B cell (primary cell): ENCODE measurements around the gene INO80D.
"Not testable (repeated sequence)": the region's sequence is repeated elsewhere in the genome, so short reads cannot be mapped to it uniquely, and the experiment has no call there.

ENCODE experiments used
- EZH2 ChIP-seq: IDR thresholded peaks from 2 replicates; pipeline ENCODE4 v1.6.1; 2012; ENCODE audit warnings: borderline replicate concordance, low read depth, mild to moderate bottlenecking, moderate library complexity, low read length; ENCODE audit not compliant: insufficient read depth, poor library complexity, severe bottlenecking
- TF ChIP-seq, protein P1 (sequence below): fragments of 200-600 bp; IDR thresholded peaks from one replicate; pipeline ENCODE4 v1.8.0; 2022; ENCODE audit warnings: antibody characterized with exemption, mild to moderate bottlenecking

GRCh38 chr2:206035393-206035792, 50.6 kb downstream of the INO80D start:
- TF ChIP-seq, protein P1, sequence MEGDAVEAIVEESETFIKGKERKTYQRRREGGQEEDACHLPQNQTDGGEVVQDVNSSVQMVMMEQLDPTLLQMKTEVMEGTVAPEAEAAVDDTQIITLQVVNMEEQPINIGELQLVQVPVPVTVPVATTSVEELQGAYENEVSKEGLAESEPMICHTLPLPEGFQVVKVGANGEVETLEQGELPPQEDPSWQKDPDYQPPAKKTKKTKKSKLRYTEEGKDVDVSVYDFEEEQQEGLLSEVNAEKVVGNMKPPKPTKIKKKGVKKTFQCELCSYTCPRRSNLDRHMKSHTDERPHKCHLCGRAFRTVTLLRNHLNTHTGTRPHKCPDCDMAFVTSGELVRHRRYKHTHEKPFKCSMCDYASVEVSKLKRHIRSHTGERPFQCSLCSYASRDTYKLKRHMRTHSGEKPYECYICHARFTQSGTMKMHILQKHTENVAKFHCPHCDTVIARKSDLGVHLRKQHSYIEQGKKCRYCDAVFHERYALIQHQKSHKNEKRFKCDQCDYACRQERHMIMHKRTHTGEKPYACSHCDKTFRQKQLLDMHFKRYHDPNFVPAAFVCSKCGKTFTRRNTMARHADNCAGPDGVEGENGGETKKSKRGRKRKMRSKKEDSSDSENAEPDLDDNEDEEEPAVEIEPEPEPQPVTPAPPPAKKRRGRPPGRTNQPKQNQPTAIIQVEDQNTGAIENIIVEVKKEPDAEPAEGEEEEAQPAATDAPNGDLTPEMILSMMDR = not testable (repeated sequence)
- TF ChIP-seq EZH2 = not testable (repeated sequence)
